HEK293 (cell line): ENCODE data around the gene ATXN2.

Experiments
- CTCF ChIA-PET: fragments of 350-600 bp; formaldehyde crosslinking; extraction: SDS; loops from one replicate; lab custom pipeline; 2021; ENCODE audit warnings: antibody characterized with exemption; lab: Yijun Ruan, JAX
- POLR2A ChIA-PET: fragments of 300-600 bp; formaldehyde crosslinking; extraction: SDS; loops from one replicate; lab custom pipeline; 2020; ENCODE audit warnings: antibody characterized with exemption, inconsistent platforms; lab: Yijun Ruan, JAX
- H3K27ac ChIP-seq: fragments of 200-500 bp; sonication (Bioruptor generic); 2 replicates; pipeline ENCODE4 v1.5.1; 2014; ENCODE audit warnings: low read depth, low read length, control low read depth, inconsistent platforms; ENCODE audit errors: extremely low read depth
- H3K36me3 ChIP-seq, 2 experiments: fragments of 200-500 bp in 1 of 2; sonication (Bioruptor generic) in 1 of 2; 1 replicate in 1 of 2; 2 replicates in 1 of 2; pipeline ENCODE4 v1.5.1; 2014 to 2017; ENCODE audit warnings: inconsistent platforms in 2 of 2, low read length in 2 of 2; ENCODE audit not compliant: control insufficient read depth in 2 of 2, insufficient read depth in 1 of 2
- H3K4me1 ChIP-seq: fragments of 200-500 bp; sonication (Bioruptor generic); 2 replicates; pipeline ENCODE4 v1.5.1; 2014; ENCODE audit warnings: mild to moderate bottlenecking, low read length, inconsistent platforms; ENCODE audit not compliant: control insufficient read depth, insufficient read depth
- H3K4me3 ChIP-seq: 2 replicates; pipeline ENCODE4 v1.5.1; 2011; ENCODE audit warnings: low read depth, mild to moderate bottlenecking, control low read depth, low read length, moderate library complexity
- H3K9me3 ChIP-seq: fragments of 200-500 bp; sonication (Bioruptor generic); 2 replicates; pipeline ENCODE4 v1.5.1; 2014; ENCODE audit warnings: low read depth, low read length, inconsistent platforms; ENCODE audit not compliant: control insufficient read depth, insufficient read depth
- BCL11A ChIP-seq: fragments of 450-650 bp; formaldehyde crosslinking; IDR thresholded peaks from 2 replicates; pipeline ENCODE4 v1.5.1; 2016; ENCODE audit warnings: low read depth, missing biosample characterization, missing genetic modification characterization
- BCL11B ChIP-seq: fragments of 450-650 bp; formaldehyde crosslinking; IDR thresholded peaks from 2 replicates; pipeline ENCODE4 v1.5.1; 2016; ENCODE audit warnings: low read depth, missing biosample characterization, missing genetic modification characterization
- GLIS1 ChIP-seq: fragments of 450-650 bp; formaldehyde crosslinking; IDR thresholded peaks from 2 replicates; pipeline ENCODE4 v1.5.1; 2016; ENCODE audit warnings: missing biosample characterization, missing genetic modification characterization
- MZF1 ChIP-seq: fragments of 450-650 bp; formaldehyde crosslinking; IDR thresholded peaks from 2 replicates; pipeline ENCODE4 v1.5.1; 2017; ENCODE audit warnings: missing biosample characterization, missing genetic modification characterization, borderline replicate concordance
- OVOL3 ChIP-seq: fragments of 450-650 bp; formaldehyde crosslinking; IDR thresholded peaks from 2 replicates; pipeline ENCODE4 v1.5.1; 2016; ENCODE audit warnings: missing biosample characterization, missing genetic modification characterization
- PATZ1 ChIP-seq: fragments of 450-650 bp; formaldehyde crosslinking; IDR thresholded peaks from 2 replicates; pipeline ENCODE4 v1.5.1; 2016; ENCODE audit warnings: missing biosample characterization, missing genetic modification characterization
- SP7 ChIP-seq: fragments of 450-650 bp; formaldehyde crosslinking; IDR thresholded peaks from 2 replicates; pipeline ENCODE4 v1.5.1; 2016; ENCODE audit warnings: missing biosample characterization, missing genetic modification characterization
- TRIM28 ChIP-seq: IDR thresholded peaks from 2 replicates; pipeline ENCODE4 v1.6.1; 2011; ENCODE audit warnings: low read length, control low read depth, borderline replicate concordance
- ZBTB17 ChIP-seq: fragments of 450-650 bp; formaldehyde crosslinking; IDR thresholded peaks from 2 replicates; pipeline ENCODE4 v1.5.1; 2016; ENCODE audit warnings: missing biosample characterization, missing genetic modification characterization
- ZBTB48 ChIP-seq: fragments of 450-650 bp; formaldehyde crosslinking; IDR thresholded peaks from 2 replicates; pipeline ENCODE4 v1.5.1; 2016; ENCODE audit warnings: missing biosample characterization, missing genetic modification characterization
- ZFP37 ChIP-seq: fragments of 450-650 bp; formaldehyde crosslinking; IDR thresholded peaks from 2 replicates; pipeline ENCODE4 v1.5.1; 2016; ENCODE audit warnings: missing biosample characterization, missing genetic modification characterization
- ZNF121 ChIP-seq: fragments of 450-650 bp; formaldehyde crosslinking; IDR thresholded peaks from 2 replicates; pipeline ENCODE4 v1.5.1; 2016; ENCODE audit warnings: missing biosample characterization, missing genetic modification characterization
- ZNF138 ChIP-seq: fragments of 450-650 bp; formaldehyde crosslinking; IDR thresholded peaks from 2 replicates; pipeline ENCODE4 v1.5.1; 2016; ENCODE audit warnings: missing biosample characterization, missing genetic modification characterization, borderline replicate concordance
- ZNF19 ChIP-seq: fragments of 450-650 bp; formaldehyde crosslinking; IDR thresholded peaks from 2 replicates; pipeline ENCODE4; 2016; ENCODE audit warnings: missing biosample characterization, missing genetic modification characterization, low read depth
- ZNF202 ChIP-seq: fragments of 450-650 bp; formaldehyde crosslinking; IDR thresholded peaks from 2 replicates; pipeline ENCODE4 v1.5.1; 2016; ENCODE audit warnings: missing biosample characterization, missing genetic modification characterization, borderline replicate concordance
- ZNF239 ChIP-seq: fragments of 450-650 bp; formaldehyde crosslinking; IDR thresholded peaks from 2 replicates; pipeline ENCODE4 v1.5.1; 2016; ENCODE audit warnings: missing biosample characterization, missing genetic modification characterization
- ZNF366 ChIP-seq: fragments of 450-650 bp; formaldehyde crosslinking; conservative IDR thresholded peaks from 2 replicates; pipeline ENCODE4 v1.5.1; 2016; ENCODE audit warnings: missing biosample characterization, missing genetic modification characterization
- ZNF404 ChIP-seq: fragments of 450-650 bp; formaldehyde crosslinking; IDR thresholded peaks from 2 replicates; pipeline ENCODE4 v1.5.1; 2017; ENCODE audit warnings: missing biosample characterization, missing genetic modification characterization
- ZNF416 ChIP-seq: fragments of 450-650 bp; formaldehyde crosslinking; IDR thresholded peaks from 2 replicates; pipeline ENCODE4 v1.5.1; 2016; ENCODE audit warnings: missing biosample characterization, missing genetic modification characterization
- ZNF449 ChIP-seq: fragments of 450-650 bp; formaldehyde crosslinking; IDR thresholded peaks from 2 replicates; pipeline ENCODE4 v1.5.1; 2017; ENCODE audit warnings: missing biosample characterization, mild to moderate bottlenecking, missing genetic modification characterization, moderate library complexity
- ZNF514 ChIP-seq: fragments of 450-650 bp; formaldehyde crosslinking; IDR thresholded peaks from 2 replicates; pipeline ENCODE4 v1.5.1; 2016; ENCODE audit warnings: missing biosample characterization, missing genetic modification characterization
- ZSCAN5A ChIP-seq: fragments of 450-650 bp; formaldehyde crosslinking; IDR thresholded peaks from 2 replicates; pipeline ENCODE4 v1.5.1; 2016; ENCODE audit warnings: missing biosample characterization, missing genetic modification characterization

Gene ATXN2

GRCh38 chr12:111441107-111441928 is 157.8 kb downstream of the ATXN2 start:
- POLR2A ChIA-PET, result no interaction called here
- Histone ChIP-seq H3K27ac (no peak overlapping the region), H3K4me1 (peaks cover 9% of the 10 kb centered on the region; the same call in 1 of the 2 replicates)

GRCh38 chr12:111440631-111441030 is 158.5 kb downstream of the ATXN2 start:
- no peak for TF ChIP-seq BCL11A
- ChIA-PET POLR2A (interaction anchor here (0.7 kb wide), 1 partner anchor 31 kb away, joined by 3 read pairs; no protein-coding TSS in a partner anchor), CTCF (interaction anchor here (0.9 to 4.4 kb wide), 3 partner anchors 9 to 44 kb away, joined by 3 to 27 read pairs (median 15); no protein-coding TSS in a partner anchor)
- Histone ChIP-seq H3K27ac (no peak overlapping the region), H3K4me3 (no peak overlapping the region), H3K9me3 (no peaks in the 10 kb centered on the region), H3K36me3 (peaks cover 0 to 41% of the 10 kb centered on the region in 2 experiments; a peak in 2 of 3 replicates), H3K4me1 (peaks cover 6% of the 10 kb centered on the region; the same call in 1 of the 2 replicates)

More at GRCh38 chr12:111441107-111441928, 157.8 kb downstream of the ATXN2 start:
- no peaks in the 10 kb centered on the region for H3K9me3 ChIP-seq
- no peak for TF ChIP-seq ZNF138 (tag by site-specific recombination)
- TF ChIP-seq ZNF19 (tag by site-specific recombination), result no peak
- TF ChIP-seq ZNF404 (tag by site-specific recombination), result no peak
- TF ChIP-seq ZNF202 (tag by site-specific recombination), result no peak
- no peak for TF ChIP-seq BCL11B (tag by site-specific recombination)
- TF ChIP-seq ZNF416 (tag by site-specific recombination), result no peak
- peak; percentile 52; the same call in 1 of the 2 replicates for TF ChIP-seq GLIS1 (tag by site-specific recombination)
- no peak for TF ChIP-seq ZFP37 (tag by site-specific recombination)
- no peak for TF ChIP-seq TRIM28
- TF ChIP-seq ZNF449 (tag by site-specific recombination), result no peak
- no peak for TF ChIP-seq ZNF366 (tag by site-specific recombination)
- no peak for TF ChIP-seq OVOL3 (tag by site-specific recombination)
- TF ChIP-seq MZF1 (tag by site-specific recombination), result no peak
- no peak for TF ChIP-seq ZBTB48
- TF ChIP-seq SP7, result no peak
- TF ChIP-seq ZBTB17, result no peak
- TF ChIP-seq PATZ1 (tag by site-specific recombination), result no peak
- no peak for TF ChIP-seq ZNF514 (tag by site-specific recombination)
- TF ChIP-seq ZNF239 (tag by site-specific recombination), result peak; percentile 91
- peak; percentile 74 for TF ChIP-seq ZNF121
- no peak for TF ChIP-seq ZSCAN5A
- peaks cover 0 to 48% of the 10 kb centered on the region in 2 experiments; a peak in 2 of 3 replicates for H3K36me3 ChIP-seq
- H3K4me3 ChIP-seq, result no peak overlapping the region
- CTCF ChIA-PET, result interaction anchor here (0.7 to 4.4 kb wide), 4 partner anchors 10 to 233 kb away, joined by 4 to 27 read pairs (median 11); no protein-coding TSS in a partner anchor
